Measurements from ENCODE around the gene SULT1A1.
"Not testable (repeated sequence)": the region's sequence is repeated elsewhere in the genome, so short reads cannot be mapped to it uniquely, and the experiment has no call there.

The SULT1A1 gene

DNA sequence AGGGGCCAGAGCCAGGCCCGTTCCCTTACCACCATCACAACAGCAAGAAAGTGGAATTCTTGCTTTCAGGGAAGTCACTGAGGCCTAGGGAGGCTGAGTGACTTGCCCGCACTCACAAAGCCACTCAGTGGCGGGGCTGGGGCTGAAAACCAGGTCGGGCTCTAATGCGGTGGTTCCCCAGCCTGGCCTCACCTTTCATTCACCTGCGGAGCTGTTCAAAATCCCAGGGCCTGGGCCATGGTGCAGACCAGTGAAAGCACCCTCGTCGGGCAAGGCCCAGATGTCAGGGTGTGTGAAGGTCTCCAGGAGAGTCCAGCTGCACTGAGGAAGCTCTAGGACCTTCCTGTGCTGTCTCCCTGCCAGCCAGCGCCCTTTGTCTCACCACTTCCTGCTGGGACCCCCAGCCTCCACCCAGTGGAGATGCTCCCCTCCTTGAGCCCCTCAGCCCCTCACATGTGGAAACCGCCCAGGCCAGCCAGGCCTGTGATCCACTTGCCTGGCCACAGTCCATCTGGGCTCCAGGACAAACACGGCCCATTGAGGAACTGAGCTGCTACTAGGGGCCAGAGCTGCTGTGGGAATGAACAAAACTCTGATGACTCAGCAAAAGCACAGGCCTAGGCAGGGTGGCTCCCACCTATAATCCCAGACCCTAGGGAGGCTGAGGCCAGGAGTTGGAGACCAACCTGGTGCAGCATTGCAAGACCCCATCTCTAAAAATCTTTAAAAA is 812 bp downstream of the SULT1A1 start:
- DNase-seq (ENCODE audit: low spot score): not testable (repeated sequence)

DNA sequence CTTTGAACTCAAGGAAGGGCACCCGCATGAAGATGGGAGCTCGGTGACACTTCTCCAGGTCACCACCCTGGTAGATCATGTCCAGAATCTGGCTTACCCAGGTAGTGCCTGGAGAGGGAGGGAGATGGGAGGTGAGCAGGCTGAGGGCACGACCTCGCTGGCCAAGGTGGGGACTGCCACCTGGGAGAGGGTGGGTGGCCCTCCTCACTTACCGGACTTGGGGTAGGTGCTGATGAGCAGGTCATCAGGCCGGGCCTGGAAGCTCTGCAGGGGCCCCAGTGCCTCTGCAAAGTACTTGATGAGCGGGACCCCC is 1.4 kb downstream of the SULT1A1 start:
- not testable (repeated sequence) for DNase-seq (ENCODE audit: low spot score)

DNA sequence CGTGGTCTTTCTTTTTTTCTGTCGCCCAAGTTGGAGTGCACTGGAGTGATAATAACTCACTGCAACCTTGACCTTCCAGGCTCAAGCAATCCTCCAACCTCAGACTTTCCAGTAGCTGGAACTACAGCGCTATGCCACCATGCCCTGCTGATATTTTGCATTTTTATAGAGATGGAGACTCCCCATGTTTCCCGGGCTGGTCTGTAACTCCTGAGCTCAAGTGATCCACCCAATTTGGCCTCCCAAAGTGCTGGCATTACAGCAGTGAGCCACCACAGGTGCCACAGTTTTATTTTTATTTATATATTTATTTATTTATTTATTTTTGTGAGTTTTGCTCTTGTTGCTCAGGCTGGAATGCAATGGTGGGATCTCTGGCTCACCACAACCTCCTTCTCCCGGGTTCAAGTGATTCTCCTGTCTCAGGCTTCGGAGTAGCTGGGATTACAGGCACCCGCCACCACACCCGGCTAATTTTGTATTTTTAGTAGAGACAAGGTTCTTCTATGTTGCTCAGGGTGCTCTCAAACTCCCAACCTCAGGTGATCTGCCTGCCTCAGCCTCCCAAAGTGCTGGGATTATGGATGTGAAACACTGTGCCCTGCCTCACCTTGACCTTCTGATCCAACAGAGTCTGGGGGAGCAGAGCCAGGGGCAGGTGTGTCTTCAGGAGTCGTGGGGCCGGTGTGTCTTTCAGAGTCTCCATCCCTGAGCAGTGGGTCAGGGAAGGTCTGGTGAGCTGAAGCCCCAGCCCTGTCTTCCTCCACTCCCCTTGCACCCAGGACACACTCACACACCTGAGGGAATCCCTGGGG is 2.0 kb downstream of the SULT1A1 start:
- DNase-seq (ENCODE audit: low spot score): not testable (repeated sequence)

DNA sequence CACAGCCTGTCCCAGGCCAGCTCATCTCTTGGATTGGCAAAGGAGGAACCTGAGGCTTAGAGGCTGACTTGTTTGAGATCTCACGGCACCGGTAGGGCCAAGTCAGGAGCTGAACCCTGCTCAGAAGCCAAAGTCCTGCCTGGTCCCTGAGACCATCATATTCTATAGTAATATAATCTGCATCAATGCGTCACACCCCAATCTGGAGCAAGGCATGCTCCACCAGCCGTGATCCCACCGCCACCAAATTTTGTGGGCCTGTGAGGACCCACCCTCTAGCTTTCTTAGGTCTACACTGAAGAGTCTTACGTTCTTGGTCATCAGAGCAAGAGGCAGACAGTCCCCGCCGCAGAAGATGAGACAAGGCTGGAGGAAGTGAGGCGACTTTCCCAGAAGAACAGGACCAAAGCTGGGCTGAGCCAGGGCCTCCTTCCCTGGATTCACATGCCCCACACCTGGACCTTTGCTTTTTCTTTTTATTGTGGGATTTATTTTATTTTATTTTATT is 2.7 kb downstream of the SULT1A1 start:
- peak; percentile 42 for DNase-seq (ENCODE audit: low spot score)

DNA sequence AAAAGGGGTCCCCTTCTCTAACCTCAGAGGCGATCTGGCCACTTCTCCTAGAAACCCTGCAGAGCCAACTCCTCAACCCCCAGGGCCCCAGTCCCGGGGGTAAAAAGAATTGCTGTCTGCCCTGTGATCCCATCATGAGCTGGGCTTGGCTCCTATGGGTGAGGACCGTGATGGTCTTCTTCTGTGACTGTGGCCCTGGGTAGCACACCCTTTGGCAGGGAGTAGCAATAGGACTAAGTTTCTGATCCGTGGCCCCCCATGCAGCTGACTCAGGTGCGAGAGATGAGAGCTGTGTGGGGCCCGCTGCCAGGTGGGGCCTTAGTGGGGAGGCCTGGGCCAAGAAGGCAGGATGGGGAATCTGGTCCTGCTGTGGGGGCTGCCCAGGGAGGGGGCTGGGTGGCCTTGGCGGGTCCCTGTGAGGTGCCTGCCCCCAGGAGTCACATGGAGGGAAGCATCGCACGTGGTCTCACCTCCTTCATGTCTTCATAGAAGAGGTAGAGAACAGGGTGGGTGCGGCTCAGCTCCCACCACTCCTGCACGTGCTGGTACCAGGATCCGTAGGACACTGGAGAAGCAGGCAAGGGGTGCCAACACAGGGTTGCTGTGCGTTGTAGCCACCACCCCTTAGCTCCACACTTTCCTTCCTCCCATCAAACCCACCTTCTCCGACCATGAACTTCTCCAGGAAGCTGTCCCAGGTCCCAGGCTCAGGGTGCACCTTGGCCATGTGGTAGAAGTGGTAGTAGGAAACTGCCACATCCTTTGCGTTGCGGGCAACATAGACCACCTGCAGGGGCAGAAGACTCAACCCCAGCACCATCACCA is 3.3 kb downstream of the SULT1A1 start:
- peak; percentile 38 for DNase-seq (ENCODE audit: low spot score)

DNA sequence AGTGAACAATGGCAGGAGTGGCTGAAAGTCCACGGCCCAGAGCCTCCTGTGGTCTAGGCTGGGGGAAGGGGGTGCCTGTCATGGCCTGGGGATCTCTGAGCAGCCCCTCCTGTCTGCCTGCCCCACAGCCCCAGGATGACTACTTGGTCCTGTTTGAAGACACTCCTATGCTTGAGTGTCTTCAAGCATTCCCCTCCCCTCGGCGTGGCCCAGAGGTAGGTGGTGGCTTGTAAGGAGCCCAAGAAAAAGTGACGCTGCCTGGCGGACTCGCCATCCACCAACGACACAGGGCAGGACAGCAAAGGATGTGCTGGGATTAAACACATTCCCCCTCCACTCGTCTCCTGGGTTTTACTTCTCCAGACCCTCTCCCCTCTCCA is 5.7 kb downstream of the SULT1A1 start:
- no peak for DNase-seq (ENCODE audit: low spot score)

DNA sequence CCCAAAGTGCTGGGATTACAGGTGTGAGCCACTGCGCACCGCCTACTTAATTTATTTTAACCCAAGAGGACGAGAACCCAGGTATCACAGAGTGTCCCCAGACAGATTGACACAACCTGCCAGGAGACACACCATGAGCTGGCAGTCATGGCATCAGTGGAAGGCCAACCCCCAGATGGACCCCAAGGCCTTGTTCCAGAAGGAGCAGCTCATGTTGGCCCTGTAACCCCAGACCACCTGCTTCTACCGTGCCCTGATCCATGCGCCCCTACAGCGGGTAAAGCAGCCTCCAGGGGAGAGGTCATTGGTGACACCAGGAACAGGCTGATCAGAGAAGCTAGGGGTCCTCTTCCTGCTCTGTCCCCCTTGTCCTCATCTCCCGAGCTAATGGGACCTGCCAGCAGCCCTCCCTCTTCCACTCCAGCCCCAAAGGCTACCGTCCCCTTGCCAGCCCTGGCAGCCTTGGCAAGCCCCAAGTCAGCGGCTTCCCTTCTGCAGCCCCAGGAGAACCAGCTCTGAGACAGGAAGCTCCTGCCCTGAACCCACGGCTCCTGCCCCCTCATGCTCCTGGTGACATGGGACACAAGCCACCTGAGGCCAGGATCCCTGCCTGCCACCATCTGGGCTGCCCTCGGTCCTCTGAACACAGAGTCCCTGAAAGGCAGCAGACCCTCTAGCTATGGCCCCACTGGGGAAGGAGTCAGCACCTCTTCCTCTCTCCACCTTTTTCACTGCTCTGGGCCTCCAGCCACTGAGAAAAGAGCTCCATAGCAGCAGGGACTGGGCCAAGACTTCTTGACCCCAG is 6.3 kb downstream of the SULT1A1 start:
- DNase-seq (ENCODE audit: low spot score): peak; percentile 63

DNA sequence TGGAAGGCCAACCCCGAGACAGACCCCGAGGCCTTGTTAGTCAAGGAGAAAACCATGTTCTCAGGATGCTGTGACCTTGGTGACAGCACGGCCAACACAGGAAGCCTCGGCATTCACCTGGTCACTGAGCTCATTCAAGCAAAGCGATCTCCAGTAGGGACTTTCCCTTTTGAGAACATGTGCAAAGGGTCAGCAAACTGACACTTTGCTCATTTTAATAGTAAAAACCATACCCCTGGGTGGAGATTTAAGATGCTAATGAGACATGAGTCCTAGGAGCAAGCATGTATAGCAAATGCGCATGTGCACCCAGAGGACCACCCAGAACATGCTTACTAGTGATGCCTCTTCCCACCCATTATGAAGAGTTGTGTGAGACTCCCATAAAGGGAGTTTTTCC is 7.3 kb downstream of the SULT1A1 start:
- no peak for DNase-seq (ENCODE audit: low spot score)

DNA sequence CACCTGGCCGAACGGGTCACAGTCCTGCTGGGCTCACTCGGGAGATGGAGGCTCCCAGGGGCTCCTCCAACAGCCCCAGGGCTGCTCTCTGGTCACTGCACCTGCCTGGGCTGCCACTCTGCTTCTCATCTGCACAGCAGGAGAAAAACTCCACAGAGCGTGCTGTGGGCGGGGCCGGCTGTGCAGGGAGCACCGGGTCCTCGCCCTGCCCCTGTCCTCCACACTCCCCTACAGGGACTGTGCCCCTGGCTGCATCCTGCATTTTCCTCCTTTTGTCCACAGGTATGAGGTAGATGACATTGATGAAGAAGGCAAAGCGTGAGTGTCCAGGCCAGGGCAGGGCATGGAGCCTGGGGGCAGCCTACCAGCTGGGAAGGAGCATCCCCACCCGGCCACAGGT is 7.8 kb downstream of the SULT1A1 start:
- DNase-seq (ENCODE audit: low spot score): not testable (repeated sequence)

DNA sequence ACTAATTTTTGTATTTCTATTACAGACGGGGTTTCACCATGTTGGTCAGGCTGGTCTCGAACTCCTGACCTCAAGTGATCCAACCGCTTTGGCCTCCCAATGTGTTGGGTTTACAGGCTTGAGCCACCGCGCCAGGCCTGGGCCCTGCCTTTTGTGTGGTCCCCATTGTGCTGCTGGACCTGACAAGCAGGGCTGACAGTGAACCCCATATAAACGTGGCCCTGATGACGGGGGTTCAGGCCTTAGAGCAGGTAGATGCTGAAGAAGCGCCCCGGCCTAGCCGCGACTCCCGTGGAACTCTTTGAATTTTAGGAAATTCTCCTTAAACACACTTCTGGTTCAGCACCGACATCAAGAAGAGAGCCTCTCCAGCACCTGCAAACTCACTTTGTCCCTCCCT is 8.3 kb downstream of the SULT1A1 start:
- DNase-seq (ENCODE audit: low spot score): not testable (repeated sequence)

DNA sequence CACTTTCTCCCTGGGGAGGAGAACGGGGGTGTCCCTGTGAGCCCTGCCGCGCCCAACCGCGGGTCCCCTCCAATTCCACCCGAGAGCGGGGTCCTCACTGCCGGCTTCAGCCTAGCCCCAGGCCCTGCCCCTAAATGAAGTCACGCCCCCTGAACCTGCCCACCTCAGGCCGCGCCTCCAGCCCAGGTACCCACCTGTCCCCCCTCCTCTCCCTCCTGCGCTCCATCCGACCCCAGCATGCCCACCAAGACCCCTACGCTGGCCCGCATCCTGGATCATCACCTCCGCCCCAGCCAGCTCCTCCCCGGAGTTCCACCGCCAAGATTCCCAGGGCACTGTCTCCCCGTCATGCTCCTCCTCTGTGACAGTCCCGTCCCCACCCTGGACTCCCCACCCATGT is 8.9 kb downstream of the SULT1A1 start:
- DNase-seq (ENCODE audit: low spot score): peak; percentile 12

DNA sequence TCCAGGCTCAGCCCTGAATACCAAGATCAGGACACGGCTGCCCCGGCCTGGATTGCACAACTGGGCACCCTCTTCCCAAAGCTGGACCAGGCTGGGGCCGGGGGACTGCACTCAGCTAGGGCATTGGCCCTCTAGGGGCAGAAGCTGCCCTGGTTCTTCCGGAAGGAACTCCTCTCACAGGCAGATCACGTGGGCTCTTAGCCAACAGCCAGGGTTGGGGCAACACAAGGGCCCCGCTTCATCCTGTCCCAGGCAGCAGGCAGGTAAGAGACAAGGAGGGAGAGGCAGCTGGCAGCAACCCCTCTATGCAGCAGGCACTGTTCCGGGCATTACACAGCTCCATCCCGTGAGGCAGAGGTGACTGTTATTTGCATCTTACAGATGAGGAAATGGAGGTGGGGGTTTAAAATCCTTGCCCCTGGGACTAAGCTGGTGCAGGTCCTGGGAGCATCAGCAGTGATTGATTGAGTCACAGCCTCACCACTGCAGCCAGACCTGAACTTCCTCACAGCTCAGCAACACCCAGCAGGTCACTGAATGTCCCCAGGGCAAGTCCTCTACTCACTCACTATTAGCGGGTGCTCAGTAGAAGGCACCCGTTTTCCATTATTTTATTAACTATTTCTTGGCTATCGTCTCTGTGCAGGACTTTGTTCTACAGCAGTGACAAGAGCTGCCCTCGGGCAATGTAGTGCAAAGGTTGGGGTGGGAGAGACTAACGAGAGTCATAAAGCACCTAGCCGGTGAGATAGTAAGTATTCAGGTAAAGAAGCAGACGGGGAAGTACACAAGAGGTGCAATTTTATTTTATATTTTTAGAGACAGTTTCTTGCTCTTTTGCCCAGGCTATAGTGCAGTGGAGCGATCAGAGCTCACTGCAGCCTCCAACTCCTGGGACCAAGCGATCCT is 10.2 kb downstream of the SULT1A1 start:
- not testable (repeated sequence) for DNase-seq (ENCODE audit: low spot score)

DNA sequence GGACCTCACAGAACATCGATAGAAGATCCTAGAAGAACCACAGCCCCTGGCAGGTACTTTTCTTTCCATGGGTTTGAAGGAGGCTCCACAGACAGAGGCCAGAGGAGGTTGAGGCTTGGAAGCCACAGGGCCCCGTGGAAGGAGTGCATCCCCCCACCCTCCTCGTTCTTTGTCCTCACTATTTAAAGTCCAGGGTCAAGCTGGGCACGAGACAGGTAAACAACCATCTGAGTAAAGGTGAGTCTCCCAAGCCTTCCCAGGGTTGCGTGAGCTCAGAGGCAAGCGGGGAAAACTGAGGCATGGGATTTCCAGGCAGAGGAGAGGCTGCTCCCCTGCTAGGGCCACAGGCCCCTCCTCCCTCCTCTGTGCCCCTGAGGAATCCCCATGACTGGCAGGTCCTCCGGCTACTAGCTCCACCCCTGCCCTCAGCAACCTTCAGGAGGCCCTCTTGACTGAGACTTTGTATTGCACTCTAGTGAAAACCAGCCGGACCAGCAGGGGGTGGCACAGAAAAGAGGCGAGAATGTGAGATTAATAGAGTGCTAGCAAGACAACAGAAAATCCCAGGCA is 12.1 kb downstream of the SULT1A1 start:
- no peak for DNase-seq (ENCODE audit: low spot score)

DNA sequence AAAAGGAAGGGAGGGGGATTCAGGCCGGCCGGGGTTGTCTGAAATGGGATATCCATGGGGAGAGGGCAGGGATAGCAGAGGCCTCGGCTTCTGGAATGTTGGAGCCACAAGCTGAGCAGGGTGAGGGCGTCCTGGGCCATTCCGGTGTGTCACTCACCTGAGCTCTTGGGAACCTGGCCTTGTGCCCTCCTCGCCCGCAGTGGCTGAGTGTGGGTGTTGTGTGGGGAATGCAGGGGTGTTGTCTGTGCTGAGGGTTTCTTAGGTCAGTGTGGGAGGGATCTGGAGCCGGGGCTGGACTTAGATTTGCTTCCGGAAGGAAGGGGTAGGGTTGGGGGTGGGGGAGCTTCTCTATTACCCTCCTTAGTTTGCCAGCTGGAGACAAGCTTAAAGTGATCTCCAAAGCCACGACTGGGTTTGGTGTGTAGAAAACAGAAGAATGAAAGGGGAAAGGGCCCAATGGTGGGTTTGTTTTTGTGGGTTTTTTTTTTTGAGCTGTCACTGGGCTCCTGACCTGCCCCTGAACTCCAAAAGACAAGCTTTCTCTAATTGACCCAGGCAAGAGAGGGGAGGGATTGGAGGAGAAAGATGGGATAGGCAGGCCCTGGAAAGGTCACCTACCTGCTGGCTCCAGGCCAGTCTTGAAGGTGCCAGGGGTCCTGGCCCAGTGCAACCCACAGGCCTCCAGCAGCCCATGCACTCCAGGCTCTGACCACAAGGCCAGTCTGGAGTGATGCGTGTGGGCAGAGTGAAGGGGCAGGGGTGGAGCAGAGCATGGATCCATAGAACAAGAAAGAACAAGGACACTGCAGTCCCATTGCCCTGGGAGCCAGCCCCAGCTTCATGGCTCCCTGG is 12.8 kb downstream of the SULT1A1 start, which contains the start of gene SULT1A2:
SULT1A2 (minus strand) TSS at position 211 of the 852 bp plus-strand sequence. CDS start 1,120 bp downstream, outside the sequence.
- DNase-seq (ENCODE audit: low spot score): no peak

DNA sequence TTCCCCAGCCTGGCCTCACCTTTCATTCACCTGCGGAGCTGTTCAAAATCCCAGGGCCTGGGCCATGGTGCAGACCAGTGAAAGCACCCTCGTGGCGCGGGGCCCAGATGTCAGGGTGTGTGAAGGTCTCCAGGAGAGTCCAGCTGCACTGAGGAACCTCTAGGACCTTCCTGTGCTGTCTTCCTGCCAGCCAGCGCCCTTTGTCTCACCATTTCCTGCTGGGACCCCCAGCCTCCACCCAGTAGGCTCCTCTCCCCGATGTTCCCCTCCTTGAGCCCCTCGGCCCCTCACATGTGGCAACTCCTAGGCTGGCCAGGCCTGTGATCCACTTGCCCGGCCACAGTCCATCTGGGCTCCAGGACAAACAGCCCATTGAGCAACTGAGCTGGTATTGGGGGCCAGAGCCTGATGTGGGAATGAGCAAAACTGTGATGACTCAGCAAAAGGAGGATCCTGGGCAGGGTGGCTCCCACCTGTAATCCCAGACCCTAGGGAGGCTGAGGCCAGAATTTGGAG is 13.7 kb downstream of the SULT1A1 start:
- DNase-seq (ENCODE audit: low spot score): no peak

DNA sequence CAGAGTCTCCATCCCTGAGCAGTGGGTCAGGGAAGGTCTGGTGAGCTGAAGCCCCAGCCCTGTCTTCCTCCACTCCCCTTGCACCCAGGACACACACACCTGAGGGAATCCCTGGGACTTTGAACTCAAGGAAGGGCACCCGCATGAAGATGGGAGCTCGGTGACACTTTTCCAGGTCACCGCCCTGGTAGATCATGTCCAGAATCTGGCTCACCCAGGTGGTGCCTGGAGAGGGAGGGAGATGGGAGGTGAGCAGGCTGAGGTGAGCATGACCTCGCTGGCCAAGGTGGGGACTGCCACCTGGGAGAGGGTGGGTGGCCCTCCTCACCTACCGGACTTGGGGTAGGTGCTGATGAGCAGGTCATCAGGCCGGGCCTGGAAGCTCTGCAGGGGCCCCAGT is 14.4 kb downstream of the SULT1A1 start:
- not testable (repeated sequence) for DNase-seq (ENCODE audit: low spot score)

DNA sequence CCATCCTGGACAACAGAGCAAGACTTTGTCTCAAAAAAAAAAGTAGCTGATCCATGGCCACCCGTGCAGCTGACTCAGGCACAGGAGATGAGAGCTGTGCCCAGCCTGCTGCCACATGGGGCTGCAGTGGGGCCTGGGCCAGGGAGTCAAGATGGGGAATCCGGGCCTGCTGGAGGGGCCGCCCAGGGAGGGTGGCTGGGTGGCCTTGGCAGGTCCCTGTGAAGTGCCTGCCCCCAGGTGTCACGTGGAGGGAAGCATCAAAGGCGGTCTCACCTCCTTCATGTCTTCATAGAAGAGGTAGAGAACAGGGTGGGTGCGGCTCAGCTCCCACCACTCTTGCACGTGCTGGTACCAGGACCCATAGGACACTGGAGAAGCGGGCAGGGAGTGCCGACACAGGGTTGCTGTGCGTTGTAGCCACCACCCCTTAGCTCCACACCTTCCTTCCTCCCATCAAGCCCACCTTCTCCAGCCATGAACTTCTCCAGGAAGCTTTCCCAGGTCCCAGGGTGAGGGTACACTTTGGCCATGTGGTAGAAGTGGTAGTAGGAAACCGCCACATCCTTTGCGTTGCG is 16.8 kb downstream of the SULT1A1 start:
- DNase-seq (ENCODE audit: low spot score): no peak

DNA sequence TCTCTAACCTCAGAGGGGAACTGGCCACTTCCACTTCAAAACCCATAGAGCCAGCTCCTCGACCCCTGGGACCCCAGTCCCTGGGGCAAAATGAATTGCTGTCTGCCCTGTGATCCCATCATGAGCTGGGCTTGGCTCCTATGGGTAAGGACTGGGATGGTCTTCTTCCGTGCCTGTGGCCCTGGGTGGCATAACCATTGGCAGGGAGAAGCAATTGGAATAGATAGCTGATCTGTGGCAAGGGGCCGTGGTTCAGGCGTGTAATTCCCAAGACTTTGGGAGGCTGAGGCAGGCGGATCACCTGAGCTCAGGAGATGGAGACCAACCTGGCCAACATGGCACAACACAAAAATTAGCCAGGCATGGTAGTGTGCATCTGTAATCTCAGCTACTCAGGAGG is 17.3 kb downstream of the SULT1A1 start:
- no peak for DNase-seq (ENCODE audit: low spot score)

DNA sequence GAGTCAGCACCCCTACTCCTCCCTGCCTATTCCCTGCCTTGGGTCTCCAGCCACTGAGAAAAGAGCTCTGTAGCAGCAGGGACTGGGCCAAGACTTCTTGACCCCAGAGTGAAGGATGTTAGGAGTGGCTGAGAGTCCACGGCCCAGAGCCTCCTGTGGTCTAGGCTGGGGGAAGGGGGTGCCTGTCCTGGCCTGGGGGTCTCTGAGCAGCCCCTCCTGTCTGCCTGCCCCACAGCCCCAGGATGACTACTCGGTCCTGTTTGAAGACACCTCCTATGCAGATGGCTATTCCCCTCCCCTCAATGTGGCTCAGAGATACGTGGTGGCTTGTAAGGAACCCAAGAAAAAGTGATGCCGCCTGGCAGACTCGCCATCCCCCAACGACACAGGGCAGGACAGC is 18.5 kb downstream of the SULT1A1 start:
- no peak for DNase-seq (ENCODE audit: low spot score)
